ENCODE data around the gene UBLCP1. TPM values are rescaled to one million over a fixed set of nuclear protein-coding genes. Genes with fewer than 3 reads are reported as not detected.

The UBLCP1 gene
- total and polyA plus RNA-seq, 4 donors = 6.1 to 9.5 (median 7.6) TPM

- H3K9ac ChIP-seq (ENCODE audit: low read depth in 1 of 2, low read length in 2 of 2) = no peak overlapping the region
- no peak for DNase-seq (ENCODE audit: low spot score)
- H3K4me3 ChIP-seq (ENCODE audit: low read depth in 1 of 3, low read length in 3 of 3) = no peak overlapping the region
- WGBS = 48% methylated on average over 2 of the region's 2 CpGs
- H3K4me1 ChIP-seq (ENCODE audit: control insufficient read depth in 4 of 4, insufficient read depth in 4 of 4, low read length in 3 of 4) = no peaks in the 10 kb centered on the region
- no peaks in the 10 kb centered on the region for H3K9me3 ChIP-seq (ENCODE audit: control insufficient read depth in 4 of 4, low read length in 3 of 4)
- TF ChIP-seq EGR1 (IDR thresholded peaks at IDR 0.05; ENCODE audit: low read depth in 2 of 2) = no peak
- TF ChIP-seq, protein P1, sequence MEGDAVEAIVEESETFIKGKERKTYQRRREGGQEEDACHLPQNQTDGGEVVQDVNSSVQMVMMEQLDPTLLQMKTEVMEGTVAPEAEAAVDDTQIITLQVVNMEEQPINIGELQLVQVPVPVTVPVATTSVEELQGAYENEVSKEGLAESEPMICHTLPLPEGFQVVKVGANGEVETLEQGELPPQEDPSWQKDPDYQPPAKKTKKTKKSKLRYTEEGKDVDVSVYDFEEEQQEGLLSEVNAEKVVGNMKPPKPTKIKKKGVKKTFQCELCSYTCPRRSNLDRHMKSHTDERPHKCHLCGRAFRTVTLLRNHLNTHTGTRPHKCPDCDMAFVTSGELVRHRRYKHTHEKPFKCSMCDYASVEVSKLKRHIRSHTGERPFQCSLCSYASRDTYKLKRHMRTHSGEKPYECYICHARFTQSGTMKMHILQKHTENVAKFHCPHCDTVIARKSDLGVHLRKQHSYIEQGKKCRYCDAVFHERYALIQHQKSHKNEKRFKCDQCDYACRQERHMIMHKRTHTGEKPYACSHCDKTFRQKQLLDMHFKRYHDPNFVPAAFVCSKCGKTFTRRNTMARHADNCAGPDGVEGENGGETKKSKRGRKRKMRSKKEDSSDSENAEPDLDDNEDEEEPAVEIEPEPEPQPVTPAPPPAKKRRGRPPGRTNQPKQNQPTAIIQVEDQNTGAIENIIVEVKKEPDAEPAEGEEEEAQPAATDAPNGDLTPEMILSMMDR (IDR thresholded peaks at IDR 0.05; ENCODE audit: low read depth, low read length, missing input control) = no peak
- TF ChIP-seq JUND (IDR thresholded peaks at IDR 0.05) = no peak
- TF ChIP-seq, protein P2, sequence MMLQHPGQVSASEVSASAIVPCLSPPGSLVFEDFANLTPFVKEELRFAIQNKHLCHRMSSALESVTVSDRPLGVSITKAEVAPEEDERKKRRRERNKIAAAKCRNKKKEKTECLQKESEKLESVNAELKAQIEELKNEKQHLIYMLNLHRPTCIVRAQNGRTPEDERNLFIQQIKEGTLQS (IDR thresholded peaks at IDR 0.05) = no peak
- TF ChIP-seq, protein P3, sequence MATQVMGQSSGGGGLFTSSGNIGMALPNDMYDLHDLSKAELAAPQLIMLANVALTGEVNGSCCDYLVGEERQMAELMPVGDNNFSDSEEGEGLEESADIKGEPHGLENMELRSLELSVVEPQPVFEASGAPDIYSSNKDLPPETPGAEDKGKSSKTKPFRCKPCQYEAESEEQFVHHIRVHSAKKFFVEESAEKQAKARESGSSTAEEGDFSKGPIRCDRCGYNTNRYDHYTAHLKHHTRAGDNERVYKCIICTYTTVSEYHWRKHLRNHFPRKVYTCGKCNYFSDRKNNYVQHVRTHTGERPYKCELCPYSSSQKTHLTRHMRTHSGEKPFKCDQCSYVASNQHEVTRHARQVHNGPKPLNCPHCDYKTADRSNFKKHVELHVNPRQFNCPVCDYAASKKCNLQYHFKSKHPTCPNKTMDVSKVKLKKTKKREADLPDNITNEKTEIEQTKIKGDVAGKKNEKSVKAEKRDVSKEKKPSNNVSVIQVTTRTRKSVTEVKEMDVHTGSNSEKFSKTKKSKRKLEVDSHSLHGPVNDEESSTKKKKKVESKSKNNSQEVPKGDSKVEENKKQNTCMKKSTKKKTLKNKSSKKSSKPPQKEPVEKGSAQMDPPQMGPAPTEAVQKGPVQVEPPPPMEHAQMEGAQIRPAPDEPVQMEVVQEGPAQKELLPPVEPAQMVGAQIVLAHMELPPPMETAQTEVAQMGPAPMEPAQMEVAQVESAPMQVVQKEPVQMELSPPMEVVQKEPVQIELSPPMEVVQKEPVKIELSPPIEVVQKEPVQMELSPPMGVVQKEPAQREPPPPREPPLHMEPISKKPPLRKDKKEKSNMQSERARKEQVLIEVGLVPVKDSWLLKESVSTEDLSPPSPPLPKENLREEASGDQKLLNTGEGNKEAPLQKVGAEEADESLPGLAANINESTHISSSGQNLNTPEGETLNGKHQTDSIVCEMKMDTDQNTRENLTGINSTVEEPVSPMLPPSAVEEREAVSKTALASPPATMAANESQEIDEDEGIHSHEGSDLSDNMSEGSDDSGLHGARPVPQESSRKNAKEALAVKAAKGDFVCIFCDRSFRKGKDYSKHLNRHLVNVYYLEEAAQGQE (IDR thresholded peaks at IDR 0.05) = no peak
- no peak for TF ChIP-seq GABPA (IDR thresholded peaks at IDR 0.05 in 1 of 2, conservative IDR thresholded peaks at IDR 0.05 in 1 of 2)
- no peak for TF ChIP-seq ZBTB33 (IDR thresholded peaks at IDR 0.05)
- no peak for TF ChIP-seq RAD21 (IDR thresholded peaks at IDR 0.05)
- TF ChIP-seq RXRA (IDR thresholded peaks at IDR 0.05) = no peak
- no peak for TF ChIP-seq NR2F2 (IDR thresholded peaks at IDR 0.05)
- no peak overlapping the region for H3K27ac ChIP-seq (ENCODE audit: low read depth in 1 of 2, low read length in 2 of 2)
- H3K27me3 ChIP-seq (ENCODE audit: control insufficient read depth in 4 of 4, insufficient read depth in 4 of 4, low read length in 3 of 4) = peaks cover 0 to 3% (median 0%) of the 10 kb centered on the region in 4 donors
- no peaks in the 10 kb centered on the region for H3K36me3 ChIP-seq (ENCODE audit: control insufficient read depth in 4 of 4, insufficient read depth in 3 of 4, low read depth in 1 of 4, low read length in 3 of 4)
These were observed 21.0 kb upstream of the UBLCP1 start for GRCh38 chr5:159241946-159242552.

DNA sequence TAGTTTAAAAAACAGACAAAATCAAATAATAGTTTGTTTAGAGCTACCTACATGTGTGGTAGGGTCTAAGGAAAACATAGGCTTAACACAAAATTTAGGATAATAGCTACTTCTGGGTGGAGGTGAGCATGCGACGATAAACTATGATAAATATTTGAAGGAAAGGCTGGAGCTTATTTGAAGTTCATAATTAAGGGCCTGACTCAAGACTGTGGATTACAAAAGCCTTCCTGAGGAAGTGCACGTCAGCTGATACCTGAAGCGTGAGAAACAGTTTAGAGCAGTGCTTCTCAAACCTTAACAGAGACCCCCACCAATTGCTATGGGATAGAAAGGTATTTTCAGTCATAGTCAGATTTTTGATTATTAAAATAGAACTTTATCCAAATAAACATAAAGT is 20.4 kb upstream of the UBLCP1 start:
- Histone ChIP-seq H3K27ac (ENCODE audit: low read depth in 1 of 2, low read length in 2 of 2) (no peak overlapping the region), H3K27me3 (ENCODE audit: control insufficient read depth in 4 of 4, insufficient read depth in 4 of 4, low read length in 3 of 4) (peaks cover 0 to 3% (median 0%) of the 10 kb centered on the region in 4 donors), H3K9me3 (ENCODE audit: control insufficient read depth in 4 of 4, low read length in 3 of 4) (no peaks in the 10 kb centered on the region), H3K4me1 (ENCODE audit: control insufficient read depth in 4 of 4, insufficient read depth in 4 of 4, low read length in 3 of 4) (no peaks in the 10 kb centered on the region), H3K36me3 (ENCODE audit: control insufficient read depth in 4 of 4, insufficient read depth in 3 of 4, low read depth in 1 of 4, low read length in 3 of 4) (no peaks in the 10 kb centered on the region), H3K4me3 (ENCODE audit: low read depth in 1 of 3, low read length in 3 of 3) (no peak overlapping the region), H3K9ac (ENCODE audit: low read depth in 1 of 2, low read length in 2 of 2) (no peak overlapping the region)
- TF ChIP-seq ZBTB33 (IDR thresholded peaks at IDR 0.05) = no peak
- TF ChIP-seq RAD21 (IDR thresholded peaks at IDR 0.05) = no peak
- no peak for TF ChIP-seq HNF4G (IDR thresholded peaks at IDR 0.05)
- TF ChIP-seq, protein P4, sequence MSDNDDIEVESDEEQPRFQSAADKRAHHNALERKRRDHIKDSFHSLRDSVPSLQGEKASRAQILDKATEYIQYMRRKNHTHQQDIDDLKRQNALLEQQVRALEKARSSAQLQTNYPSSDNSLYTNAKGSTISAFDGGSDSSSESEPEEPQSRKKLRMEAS (IDR thresholded peaks at IDR 0.05) = no peak
- TF ChIP-seq RXRA (IDR thresholded peaks at IDR 0.05) = no peak
- TF ChIP-seq TAF1 (conservative IDR thresholded peaks at IDR 0.05) = no peak
- TF ChIP-seq FOXA2 (IDR thresholded peaks at IDR 0.05) = no peak
- TF ChIP-seq, protein P3 (IDR thresholded peaks at IDR 0.05) = no peak
- 62% methylated on average over 4 of the region's 4 CpGs for WGBS
- DNase-seq (ENCODE audit: low spot score) = no peak
